Panc1 (cell line): Measurements from ENCODE around the gene JAZF1. TPM values are rescaled to one million over a fixed set of nuclear protein-coding genes. Genes with fewer than 3 reads are reported as not detected.

Experiments used
- ATAC-seq: fragments of 200-7000 bp; cut with Tn5 transposase; 2 replicates; pipeline ENCODE4 v1.9.1; 2020; ENCODE audit warnings: mild to moderate bottlenecking, moderate library complexity
- BruUV-seq: library from RNA; stranded (reverse); fragments of 400-500 nt; replicated peaks from 2 replicates; lab custom pipeline; 2021; lab: Mats Ljungman, UMichigan
- CTCF ChIA-PET: fragments of 300-600 bp; sonication (Branson Sonifier 250); formaldehyde crosslinking; loops from one replicate; lab custom pipeline; 2022; ENCODE audit warnings: antibody characterized with exemption; lab: Charles Lee
- POLR2A ChIA-PET: fragments of 300-600 bp; sonication (Branson Sonifier 250); formaldehyde crosslinking; loops from one replicate; lab custom pipeline; 2022; ENCODE audit warnings: antibody characterized with exemption; lab: Charles Lee
- DNase-seq: peaks from one replicate; pipeline ENCODE4 v3.0.0-alpha.2; 2010; ENCODE audit warnings: low read depth, low spot score
- H3K27ac ChIP-seq: 2 replicates; pipeline ENCODE4 v1.5.1; 2011; ENCODE audit warnings: mild to moderate bottlenecking, low read length, inconsistent platforms
- H3K27me3 ChIP-seq: fragments of 200-500 bp; sonication (Bioruptor generic); 2 replicates; pipeline ENCODE4 v1.6.0; 2014; ENCODE audit warnings: low read length, inconsistent platforms; ENCODE audit not compliant: control insufficient read depth, insufficient read depth
- H3K36me3 ChIP-seq: fragments of 200-500 bp; sonication (Bioruptor generic); 2 replicates; pipeline ENCODE4 v1.5.1; 2014; ENCODE audit warnings: inconsistent platforms, mild to moderate bottlenecking, low read length, moderate library complexity; ENCODE audit not compliant: control insufficient read depth, insufficient read depth
- H3K4me1 ChIP-seq: 2 replicates; pipeline ENCODE4 v1.5.1; 2011; ENCODE audit warnings: inconsistent platforms, mild to moderate bottlenecking, low read length, moderate library complexity; ENCODE audit not compliant: control insufficient read depth, insufficient read depth
- H3K4me3 ChIP-seq, 2 experiments: 2 replicates each; pipeline ENCODE4 v1.5.1; 2011 to 2012; ENCODE audit warnings: low read depth in 2 of 2, low read length in 2 of 2, mild to moderate bottlenecking in 2 of 2, inconsistent platforms in 1 of 2, moderate library complexity in 1 of 2
- H3K9me3 ChIP-seq: fragments of 200-500 bp; sonication (Bioruptor generic); 2 replicates; pipeline ENCODE4 v1.5.1; 2014; ENCODE audit warnings: low read depth, mild to moderate bottlenecking, inconsistent platforms, low read length, moderate library complexity; ENCODE audit not compliant: control insufficient read depth, insufficient read depth
- POLR2AphosphoS5 ChIP-seq: IDR thresholded peaks from 2 replicates; pipeline ENCODE4 v1.6.1; 2012; ENCODE audit warnings: mild to moderate bottlenecking, low read depth, low read length, moderate library complexity
- SIN3A ChIP-seq: IDR thresholded peaks from 2 replicates; pipeline ENCODE4 v1.6.1; 2012; ENCODE audit warnings: low read depth, mild to moderate bottlenecking, low read length, moderate library complexity, borderline replicate concordance; ENCODE audit not compliant: insufficient read depth
- TCF7L2 ChIP-seq: IDR thresholded peaks from 2 replicates; pipeline ENCODE4 v1.6.1; 2011; ENCODE audit warnings: mild to moderate bottlenecking, low read depth, low read length, inconsistent platforms
- in situ Hi-C: cut with HindIII; loops from 2 replicates; pipeline ENCODE4 v1.10.0; 2016; ENCODE audit warnings: low sequenced_read_pairs, low pct_unique_long_range_greater_than_20kb
- intact Hi-C: fragments of 100-400 bp; cut with micrococcal nuclease; formaldehyde crosslinking; loops from one replicate; pipeline ENCODE4 v1.10.0; 2022; ENCODE audit not compliant: unreplicated experiment
- total RNA-seq: library from RNA; stranded (reverse); gene quantifications from one replicate; pipeline ENCODE4 v1.2.1, GENCODE V29; 2021; ENCODE audit not compliant: unreplicated experiment
- TF ChIP-seq, protein P1 (sequence below), 2 experiments: IDR thresholded peaks; 2 replicates each; pipeline ENCODE4 v1.6.1; 2011 to 2012; ENCODE audit warnings: low read depth in 2 of 2, control low read depth in 1 of 2, low read length in 1 of 2, mild to moderate bottlenecking in 1 of 2, moderate library complexity in 1 of 2; ENCODE audit not compliant: insufficient read depth in 1 of 2
- TF ChIP-seq, protein P2 (sequence below): fragments of 450-650 bp; IDR thresholded peaks from 2 replicates; pipeline ENCODE4 v1.5.1; 2017; ENCODE audit warnings: mild to moderate bottlenecking

JAZF1 gene
- total RNA-seq, 1 experiment from 2014 or later: 8.8 TPM

DNA sequence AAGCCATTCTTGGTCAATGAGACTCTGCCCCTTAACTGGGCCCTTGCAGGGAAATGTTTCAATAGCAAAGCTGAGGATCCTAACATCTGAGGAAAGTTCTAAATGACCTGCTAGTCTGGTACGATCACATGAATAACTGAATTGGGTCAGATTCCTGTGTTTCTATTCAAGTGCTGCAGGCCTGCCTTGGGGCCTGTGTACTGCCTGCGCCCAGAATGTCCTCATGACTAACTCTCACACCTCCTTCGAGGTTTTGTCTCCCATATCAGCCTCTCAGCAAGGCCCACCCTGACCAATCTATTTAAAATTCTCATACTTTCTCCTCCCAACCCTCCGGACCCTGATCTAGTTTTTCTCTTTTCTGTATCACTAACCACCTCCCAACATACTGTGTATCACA, 4.4 kb downstream of the JAZF1 start:
- no peak for DNase-seq
- H3K36me3 ChIP-seq: no peaks in the 10 kb centered on the region
- ChIA-PET POLR2A (no interaction called here), CTCF (no interaction called here)
- intact Hi-C loops: no loop called here
- H3K4me1 ChIP-seq: peaks cover 15% of the 10 kb centered on the region
- BruUV-seq: no TSS peak
- in situ Hi-C loops: no loop called here
- no peak overlapping the region for H3K27ac ChIP-seq
- H3K4me3 ChIP-seq: no peak overlapping the region
- no peak for TF ChIP-seq POLR2AphosphoS5
- TF ChIP-seq, protein P1, sequence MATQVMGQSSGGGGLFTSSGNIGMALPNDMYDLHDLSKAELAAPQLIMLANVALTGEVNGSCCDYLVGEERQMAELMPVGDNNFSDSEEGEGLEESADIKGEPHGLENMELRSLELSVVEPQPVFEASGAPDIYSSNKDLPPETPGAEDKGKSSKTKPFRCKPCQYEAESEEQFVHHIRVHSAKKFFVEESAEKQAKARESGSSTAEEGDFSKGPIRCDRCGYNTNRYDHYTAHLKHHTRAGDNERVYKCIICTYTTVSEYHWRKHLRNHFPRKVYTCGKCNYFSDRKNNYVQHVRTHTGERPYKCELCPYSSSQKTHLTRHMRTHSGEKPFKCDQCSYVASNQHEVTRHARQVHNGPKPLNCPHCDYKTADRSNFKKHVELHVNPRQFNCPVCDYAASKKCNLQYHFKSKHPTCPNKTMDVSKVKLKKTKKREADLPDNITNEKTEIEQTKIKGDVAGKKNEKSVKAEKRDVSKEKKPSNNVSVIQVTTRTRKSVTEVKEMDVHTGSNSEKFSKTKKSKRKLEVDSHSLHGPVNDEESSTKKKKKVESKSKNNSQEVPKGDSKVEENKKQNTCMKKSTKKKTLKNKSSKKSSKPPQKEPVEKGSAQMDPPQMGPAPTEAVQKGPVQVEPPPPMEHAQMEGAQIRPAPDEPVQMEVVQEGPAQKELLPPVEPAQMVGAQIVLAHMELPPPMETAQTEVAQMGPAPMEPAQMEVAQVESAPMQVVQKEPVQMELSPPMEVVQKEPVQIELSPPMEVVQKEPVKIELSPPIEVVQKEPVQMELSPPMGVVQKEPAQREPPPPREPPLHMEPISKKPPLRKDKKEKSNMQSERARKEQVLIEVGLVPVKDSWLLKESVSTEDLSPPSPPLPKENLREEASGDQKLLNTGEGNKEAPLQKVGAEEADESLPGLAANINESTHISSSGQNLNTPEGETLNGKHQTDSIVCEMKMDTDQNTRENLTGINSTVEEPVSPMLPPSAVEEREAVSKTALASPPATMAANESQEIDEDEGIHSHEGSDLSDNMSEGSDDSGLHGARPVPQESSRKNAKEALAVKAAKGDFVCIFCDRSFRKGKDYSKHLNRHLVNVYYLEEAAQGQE (IDR thresholded peaks at IDR 0.05; ENCODE audit: insufficient read depth in 1 of 2, low read depth in 2 of 2, low read length in 1 of 2): no peak
- no peak for TF ChIP-seq SIN3A
- TF ChIP-seq, protein P2, sequence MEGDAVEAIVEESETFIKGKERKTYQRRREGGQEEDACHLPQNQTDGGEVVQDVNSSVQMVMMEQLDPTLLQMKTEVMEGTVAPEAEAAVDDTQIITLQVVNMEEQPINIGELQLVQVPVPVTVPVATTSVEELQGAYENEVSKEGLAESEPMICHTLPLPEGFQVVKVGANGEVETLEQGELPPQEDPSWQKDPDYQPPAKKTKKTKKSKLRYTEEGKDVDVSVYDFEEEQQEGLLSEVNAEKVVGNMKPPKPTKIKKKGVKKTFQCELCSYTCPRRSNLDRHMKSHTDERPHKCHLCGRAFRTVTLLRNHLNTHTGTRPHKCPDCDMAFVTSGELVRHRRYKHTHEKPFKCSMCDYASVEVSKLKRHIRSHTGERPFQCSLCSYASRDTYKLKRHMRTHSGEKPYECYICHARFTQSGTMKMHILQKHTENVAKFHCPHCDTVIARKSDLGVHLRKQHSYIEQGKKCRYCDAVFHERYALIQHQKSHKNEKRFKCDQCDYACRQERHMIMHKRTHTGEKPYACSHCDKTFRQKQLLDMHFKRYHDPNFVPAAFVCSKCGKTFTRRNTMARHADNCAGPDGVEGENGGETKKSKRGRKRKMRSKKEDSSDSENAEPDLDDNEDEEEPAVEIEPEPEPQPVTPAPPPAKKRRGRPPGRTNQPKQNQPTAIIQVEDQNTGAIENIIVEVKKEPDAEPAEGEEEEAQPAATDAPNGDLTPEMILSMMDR: no peak
- TF ChIP-seq TCF7L2: no peak
- no peak for ATAC-seq
- H3K27me3 ChIP-seq: 0 out of 2 replicates have a peak, but pooled peaks cover 2% of the 10 kb centered on the region
- no peaks in the 10 kb centered on the region for H3K9me3 ChIP-seq

DNA sequence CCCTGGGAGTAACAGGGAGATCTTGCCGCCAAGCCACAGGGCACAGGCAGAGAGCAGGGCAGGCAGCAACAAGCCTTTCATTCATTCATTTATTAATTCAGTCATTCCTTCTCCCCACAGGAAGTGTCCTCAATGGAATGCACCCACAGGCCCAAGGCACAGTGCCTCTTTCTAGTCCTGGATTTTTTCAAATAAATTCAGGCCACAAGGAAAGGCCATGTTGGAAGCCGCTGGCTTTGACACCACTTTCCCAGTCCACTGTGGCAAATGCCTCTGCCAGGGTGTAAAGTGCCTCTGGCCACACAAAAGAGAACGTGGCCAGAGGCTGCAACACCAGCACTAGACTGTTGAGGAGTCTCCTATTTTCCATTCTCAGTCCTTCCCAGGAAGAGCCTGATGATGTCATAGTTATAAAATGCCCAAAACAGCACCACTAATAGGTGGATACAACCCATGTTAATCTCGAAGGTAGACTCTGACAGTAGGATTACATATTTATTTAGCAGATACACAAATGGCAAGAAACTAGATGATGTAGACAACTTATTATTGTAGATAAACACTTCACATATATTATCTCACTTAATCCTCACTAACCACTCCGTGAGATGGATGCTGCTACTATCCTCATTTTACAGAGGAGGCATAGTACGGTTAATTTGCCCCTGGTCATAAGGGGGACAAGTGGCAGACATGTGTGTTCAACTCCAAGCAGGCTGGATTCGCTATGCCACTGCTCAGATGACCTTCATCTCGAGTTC, 5.5 kb downstream of the JAZF1 start:
- H3K9me3 ChIP-seq: no peaks in the 10 kb centered on the region
- no TSS peak for BruUV-seq
- no peak for ATAC-seq
- in situ Hi-C loops (no loop called here), intact Hi-C loops (no loop called here)
- ChIA-PET POLR2A (no interaction called here), CTCF (no interaction called here)
- peaks cover 15% of the 10 kb centered on the region for H3K4me1 ChIP-seq
- H3K27me3 ChIP-seq: no peaks in the 10 kb centered on the region
- DNase-seq: no peak
- H3K27ac ChIP-seq: no peak overlapping the region
- no peak for TF ChIP-seq POLR2AphosphoS5
- no peaks in the 10 kb centered on the region for H3K36me3 ChIP-seq
- H3K4me3 ChIP-seq: no peak overlapping the region

DNA sequence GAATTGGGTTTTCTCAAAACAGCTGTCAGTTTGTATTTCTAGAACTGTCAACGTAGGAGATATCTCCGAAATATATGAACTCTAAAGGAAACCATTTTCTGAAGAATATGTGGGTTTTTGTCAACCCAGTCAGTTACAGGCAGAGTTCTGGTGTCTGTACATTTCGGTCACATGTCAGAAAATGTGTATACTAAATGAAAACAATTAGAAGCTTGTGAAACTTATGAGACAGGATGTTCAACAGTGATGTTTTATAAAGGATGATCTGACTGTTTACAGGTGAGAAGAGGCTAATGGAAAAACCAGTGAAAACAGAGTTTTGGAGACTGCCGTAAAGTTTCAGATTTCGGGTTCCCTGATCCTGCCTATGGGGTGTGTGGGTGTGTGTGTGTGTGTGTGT, 6.2 kb downstream of the JAZF1 start:
- Histone ChIP-seq H3K27ac (no peak overlapping the region), H3K9me3 (no peaks in the 10 kb centered on the region), H3K4me3 (no peak overlapping the region), H3K4me1 (peaks cover 15% of the 10 kb centered on the region), H3K27me3 (no peaks in the 10 kb centered on the region), H3K36me3 (no peaks in the 10 kb centered on the region)
- intact Hi-C loops (no loop called here), in situ Hi-C loops (no loop called here)
- no TSS peak for BruUV-seq
- no peak for ATAC-seq
- CTCF ChIA-PET: no interaction called here
- TF ChIP-seq SIN3A (no peak), POLR2AphosphoS5 (no peak), TCF7L2 (no peak)
- TF ChIP-seq, protein P1 (IDR thresholded peaks at IDR 0.05; ENCODE audit: insufficient read depth in 1 of 2, low read depth in 2 of 2, low read length in 1 of 2): no peak
- TF ChIP-seq, protein P2: no peak
- no peak for DNase-seq
- POLR2A ChIA-PET: no interaction called here
